NCI-H187 (cell line): ENCODE data around the gene TMEM63B.
A peak's percentile ranks its signal among the peaks of the same experiment; 100 is the strongest.

Experiments
- DNase-seq, 2 experiments: peaks; one replicate each; lab custom pipeline; 2025; lab: John Stamatoyannopoulos, UW

Gene TMEM63B

GRCh38 chr6:44117397-44118128, 9.8 kb upstream of the TMEM63B start:
- DNase-seq: no peak

- DNase-seq: no peak
Observed at GRCh38 chr6:44119704-44120262, 7.6 kb upstream of the TMEM63B start.

DNA sequence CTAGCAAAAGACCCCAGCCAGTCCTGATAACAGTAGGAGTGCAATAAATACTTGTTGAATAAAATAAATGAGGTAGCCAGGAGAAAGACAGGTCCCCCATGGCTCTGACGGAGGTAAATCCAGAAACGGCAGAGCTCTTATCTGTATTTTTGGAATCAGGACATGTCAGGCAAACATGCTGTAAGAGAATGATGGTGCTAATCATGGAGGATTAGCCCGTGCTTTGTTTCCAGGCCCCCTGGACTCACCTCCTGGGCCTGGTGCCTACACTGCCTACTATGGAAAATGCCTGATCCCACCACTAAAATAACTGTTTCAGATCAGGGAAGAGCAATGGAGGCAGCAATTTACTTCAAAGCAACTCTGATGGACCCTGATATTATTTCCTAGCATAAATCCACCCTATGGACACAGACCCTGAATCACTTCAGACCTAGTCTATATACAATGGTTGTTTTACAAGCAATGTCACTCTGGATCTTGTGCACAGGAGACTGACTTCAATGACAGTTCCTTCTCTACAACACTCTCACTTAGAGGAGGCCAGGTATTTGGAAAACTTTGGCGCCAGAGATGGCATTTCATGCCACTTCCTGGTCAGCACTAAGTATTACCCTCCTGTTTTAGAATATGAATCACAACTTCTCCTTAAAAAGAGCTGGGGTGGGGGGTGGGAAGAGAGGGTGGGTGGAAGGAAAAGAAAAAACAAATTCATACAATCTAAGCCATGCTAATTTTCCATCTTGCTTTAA, 6.5 kb upstream of the TMEM63B start:
- DNase-seq: no peak

DNA sequence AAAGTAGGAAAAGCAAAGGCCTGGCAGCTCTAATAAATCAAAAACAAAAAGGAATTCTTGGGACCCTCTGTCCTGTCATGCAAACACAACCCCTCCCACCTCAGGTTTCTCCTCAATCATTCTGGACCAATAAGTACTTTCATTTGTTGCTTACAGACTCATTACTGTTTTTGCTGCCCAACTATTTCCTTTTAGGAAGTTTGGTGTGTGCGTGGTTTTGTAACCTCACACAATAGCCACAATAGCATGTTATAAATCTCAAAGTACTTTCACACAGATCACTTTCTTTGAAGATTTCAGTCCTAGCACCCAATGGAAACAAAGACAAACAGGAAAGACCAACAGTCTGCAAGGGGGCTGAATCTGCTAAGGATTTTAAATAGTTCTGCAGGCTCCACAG, 4.6 kb upstream of the TMEM63B start:
- no peak for DNase-seq

GRCh38 chr6:44123544-44123943, 3.8 kb upstream of the TMEM63B start:
- DNase-seq: no peak

GRCh38 chr6:44126320-44127149, 819 bp upstream of the TMEM63B start:
- DNase-seq: no peak

DNA sequence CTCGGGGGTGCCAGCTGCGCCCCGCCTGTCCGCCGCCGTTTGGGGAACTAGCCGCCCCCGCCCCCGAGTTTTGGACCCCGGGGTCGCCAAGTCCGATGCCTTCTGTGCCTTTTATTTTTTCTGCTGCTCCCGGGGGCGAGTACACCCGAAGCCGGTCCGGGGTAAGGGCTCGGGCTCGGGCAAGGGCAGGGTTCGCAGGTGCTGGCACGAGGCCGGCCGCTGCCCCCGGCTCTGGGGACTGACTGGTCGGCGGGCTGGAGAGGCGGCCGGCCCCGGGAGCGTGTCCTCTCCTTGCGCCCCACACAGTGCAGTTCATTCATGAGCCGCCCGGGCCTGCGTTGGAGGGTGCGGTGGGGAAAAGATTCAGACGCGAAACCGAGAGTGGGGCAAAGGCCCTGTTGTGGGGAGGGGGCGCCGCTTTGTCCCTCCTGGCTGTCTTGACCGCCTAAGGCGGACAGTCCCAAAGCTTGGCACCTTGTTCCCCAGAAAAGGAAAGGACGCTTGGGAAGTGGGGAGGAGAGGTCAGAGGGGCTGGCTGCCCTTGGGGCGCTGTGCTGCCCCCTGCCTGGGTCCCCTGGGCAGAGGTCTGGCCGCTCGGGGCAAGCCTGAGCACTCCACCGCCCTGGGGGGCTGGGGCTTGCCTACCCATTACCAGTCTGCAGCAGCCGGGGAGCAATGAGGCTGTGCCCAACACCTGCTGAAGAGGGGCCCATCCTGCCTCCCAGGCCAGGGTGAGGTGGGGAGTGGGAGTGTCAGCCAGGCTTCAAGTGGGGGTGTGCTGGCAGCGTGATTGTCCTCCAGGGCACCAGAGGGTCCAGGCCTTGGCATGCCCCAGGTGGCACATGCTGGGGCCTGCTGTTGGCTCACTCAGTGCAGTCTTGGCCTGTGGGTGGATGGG, 915 bp downstream of the TMEM63B start:
- DNase-seq: no peak

DNA sequence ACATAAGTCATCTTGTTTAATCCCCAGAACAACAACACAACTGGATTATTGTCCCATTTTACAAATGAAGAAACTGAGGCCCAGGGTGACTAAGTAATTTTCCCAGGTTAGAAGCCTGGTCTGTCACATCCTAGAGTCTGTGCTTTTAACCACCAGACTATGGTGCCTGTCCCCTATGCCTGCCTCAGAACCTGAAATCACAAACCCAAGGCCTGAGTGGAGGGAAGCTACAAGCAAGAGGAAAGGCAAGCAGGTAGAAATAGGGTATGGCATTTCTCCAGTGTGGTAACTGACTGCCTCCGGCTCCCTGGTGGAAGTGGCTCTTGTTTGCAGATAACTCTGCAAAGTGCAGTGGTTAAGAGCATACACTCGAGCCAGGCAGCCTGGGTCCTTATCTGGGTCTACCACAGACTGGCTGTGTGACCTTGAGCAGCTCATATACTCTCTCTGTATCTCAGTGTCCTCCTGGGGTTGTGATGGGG, 2.5 kb downstream of the TMEM63B start:
- no peak for DNase-seq

DNA sequence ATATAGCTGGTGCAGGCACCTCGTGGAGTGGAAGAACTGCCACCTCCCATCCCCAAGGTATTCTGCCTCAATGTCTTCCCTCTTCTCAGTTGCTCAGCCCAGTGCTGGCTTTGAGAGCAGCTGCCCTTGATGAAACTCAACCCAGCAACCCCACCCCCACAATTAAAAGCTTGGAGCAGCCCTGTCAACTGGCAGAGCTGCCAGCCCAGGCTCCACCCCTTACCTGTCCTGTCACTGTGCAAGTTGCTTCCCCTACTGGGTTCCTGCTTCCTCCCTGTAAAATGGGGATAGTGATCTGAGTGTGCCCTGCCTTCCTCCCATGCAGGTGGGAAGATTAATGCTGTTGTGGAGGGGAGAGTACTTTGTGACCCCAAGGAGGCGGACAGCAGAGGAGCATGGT, 4.5 kb downstream of the TMEM63B start:
- DNase-seq: no peak

DNA sequence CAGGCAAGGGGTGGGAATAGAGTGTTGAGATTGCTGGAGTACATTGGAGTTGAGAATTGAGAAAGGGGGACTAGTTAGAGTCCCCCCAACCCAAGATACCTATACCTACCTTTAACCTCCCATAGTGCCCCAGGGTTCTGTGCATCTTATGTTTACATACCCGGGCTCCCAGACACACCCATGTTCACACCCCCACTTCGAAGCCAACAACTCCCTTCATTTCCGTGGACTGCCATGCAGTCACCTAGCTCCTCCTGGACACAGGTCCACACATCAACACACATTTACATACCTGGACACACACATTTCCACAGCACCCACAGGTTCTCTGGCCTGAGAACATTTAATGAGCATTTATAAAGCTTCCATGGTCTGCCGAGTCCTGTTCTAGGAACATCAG, 5.1 kb downstream of the TMEM63B start:
- no peak for DNase-seq

DNA sequence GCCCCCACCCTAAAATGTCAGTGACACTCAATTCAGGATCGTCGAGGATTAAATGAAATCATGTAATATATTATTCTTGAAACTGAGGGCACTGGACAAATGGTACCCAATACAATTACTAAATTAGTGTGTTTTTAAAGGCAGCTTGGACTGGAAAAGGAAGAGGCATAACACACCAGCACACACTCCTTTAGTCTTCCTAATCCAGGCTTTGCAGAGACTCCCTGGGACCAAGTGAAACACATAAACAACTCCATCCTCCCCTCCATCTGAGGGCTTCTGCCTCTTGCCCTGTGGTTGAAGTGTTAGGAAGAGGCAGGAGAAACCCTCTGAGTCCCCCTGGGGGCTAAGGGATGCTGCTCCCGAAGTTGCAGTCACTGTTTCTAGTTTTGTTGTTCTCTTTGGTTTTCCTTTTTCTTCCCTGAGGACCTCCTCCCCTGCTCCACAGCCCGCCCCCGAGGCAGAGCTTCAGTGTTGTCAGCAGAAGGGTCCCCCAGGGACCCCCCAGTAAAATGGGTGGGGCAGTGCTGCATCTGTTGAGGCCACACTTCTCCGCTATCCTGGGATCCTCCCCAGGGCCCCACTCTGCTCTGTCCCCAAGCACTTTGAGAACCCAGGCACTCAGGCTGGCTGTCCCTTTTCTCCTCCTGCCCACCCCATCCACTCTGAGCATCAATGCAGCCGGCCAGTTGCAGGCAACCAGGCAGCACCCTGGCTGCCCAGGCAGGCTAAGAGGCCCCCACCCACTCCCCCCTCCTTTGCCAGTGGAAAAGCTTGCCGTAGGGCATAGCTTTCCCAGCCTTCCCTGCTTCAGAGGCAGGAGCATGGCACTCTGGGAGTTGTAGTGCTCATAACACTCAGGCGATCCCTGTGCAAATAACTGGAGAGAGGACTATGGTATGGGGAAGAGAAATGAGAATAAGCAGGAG, 5.9 kb downstream of the TMEM63B start:
- peak in 1 of 2 experiments; percentile 32 for DNase-seq

GRCh38 chr6:44133981-44134711, 6.8 kb downstream of the TMEM63B start:
- DNase-seq: no peak

- no peak for DNase-seq
Observed at GRCh38 chr6:44135173-44135758, 7.9 kb downstream of the TMEM63B start.

DNA sequence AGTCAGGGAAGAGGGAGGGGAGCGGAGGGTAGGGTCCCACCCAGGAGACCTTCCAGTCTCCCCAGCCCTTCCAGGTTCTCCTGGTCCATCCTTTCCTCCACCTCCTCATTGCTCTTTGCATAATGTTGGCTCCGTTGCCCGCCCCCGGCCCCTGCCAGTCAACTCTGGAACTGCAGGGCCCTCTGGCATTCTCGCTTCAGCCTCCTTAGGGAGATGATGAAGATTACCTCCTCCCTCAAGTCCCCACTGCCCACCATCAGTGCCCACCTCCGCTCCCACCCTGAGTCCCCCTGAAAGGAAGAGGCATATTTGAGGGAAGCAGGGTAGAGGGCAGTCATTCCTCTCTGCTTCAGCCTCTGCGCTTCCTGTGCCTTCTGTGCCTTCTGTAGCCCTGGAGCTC, 8.5 kb downstream of the TMEM63B start:
- DNase-seq: no peak

DNA sequence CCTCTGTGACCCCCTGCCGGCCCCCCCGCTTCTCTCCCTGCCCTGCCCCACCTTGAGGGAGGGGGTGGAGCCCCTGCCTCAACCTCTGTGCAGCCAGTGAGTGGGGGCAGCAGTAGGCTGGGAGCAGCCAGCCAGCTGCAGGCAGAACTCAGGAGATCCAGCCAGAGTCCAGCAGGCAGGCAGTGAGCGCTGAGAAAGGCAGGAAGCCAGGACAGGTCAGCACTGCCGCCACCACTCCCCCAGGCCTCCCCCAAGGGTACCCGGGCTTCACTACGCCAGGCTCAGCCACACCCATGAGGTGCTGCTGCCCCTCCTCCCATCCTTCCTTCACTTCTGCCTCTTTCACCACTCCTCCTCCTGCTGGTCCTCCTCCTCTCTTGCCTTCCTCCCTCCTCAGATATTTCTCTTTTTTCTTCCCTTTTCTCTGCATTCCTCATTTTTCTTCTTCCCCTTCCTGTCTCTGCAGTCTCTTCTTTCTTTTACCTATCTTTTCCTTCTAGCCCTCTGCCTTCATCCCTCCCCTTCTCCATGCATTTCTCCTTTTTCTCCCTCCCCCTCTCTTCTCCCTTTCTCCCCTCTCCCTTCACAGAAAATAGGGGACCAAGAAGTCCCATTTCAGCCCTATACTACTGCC, 11.5 kb downstream of the TMEM63B start:
- DNase-seq: no peak

DNA sequence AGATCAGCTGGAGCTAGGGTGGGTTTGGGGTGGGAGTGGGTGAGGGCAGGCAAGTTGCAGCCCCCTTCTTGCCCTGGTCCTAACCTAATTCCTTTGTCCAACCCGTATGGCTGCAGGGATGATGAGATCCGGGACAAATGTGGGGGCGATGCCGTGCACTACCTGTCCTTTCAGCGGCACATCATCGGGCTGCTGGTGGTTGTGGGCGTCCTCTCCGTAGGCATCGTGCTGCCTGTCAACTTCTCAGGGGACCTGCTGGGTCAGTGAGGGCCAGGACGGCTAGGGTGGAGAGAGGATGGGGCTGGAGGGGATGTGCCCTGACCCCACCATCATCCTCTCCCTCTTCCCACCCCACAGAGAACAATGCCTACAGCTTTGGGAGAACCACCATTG, 12.0 kb downstream of the TMEM63B start:
- DNase-seq: no peak

GRCh38 chr6:44142835-44143234, 15.5 kb downstream of the TMEM63B start:
- no peak for DNase-seq

- no peak for DNase-seq
Observed at GRCh38 chr6:44143731-44144130, 16.4 kb downstream of the TMEM63B start.
